GM12892 (cell line): ENCODE data around the gene ASTN2.

ENCODE experiments used
- POLR2A ChIP-seq: IDR thresholded peaks from 2 replicates; pipeline ENCODE4 v1.6.1; 2011; ENCODE audit warnings: low read depth, low read length, control low read depth
- POLR2AphosphoS5 ChIP-seq: IDR thresholded peaks from 2 replicates; pipeline ENCODE4 v1.6.1; 2011; ENCODE audit warnings: low read depth, low read length, control low read depth
- TAF1 ChIP-seq: IDR thresholded peaks from 2 replicates; pipeline ENCODE4 v1.6.1; 2011; ENCODE audit warnings: low read depth, mild to moderate bottlenecking, control low read depth, low read length, borderline replicate concordance

- no peak for TF ChIP-seq TAF1
- no peak for TF ChIP-seq POLR2A
- no peak for TF ChIP-seq POLR2AphosphoS5
Measured at GRCh38 chr9:116387934-116388698, 1026.7 kb downstream of the ASTN2 start.
